ENCODE results near the gene RAMP1. TPM values are rescaled to one million over a fixed set of nuclear protein-coding genes. Genes with fewer than 3 reads are reported as not detected.

The RAMP1 gene
- total and polyA plus RNA-seq, 9 donors, result 1.8 to 62.5 (median 29.4) TPM

DNA sequence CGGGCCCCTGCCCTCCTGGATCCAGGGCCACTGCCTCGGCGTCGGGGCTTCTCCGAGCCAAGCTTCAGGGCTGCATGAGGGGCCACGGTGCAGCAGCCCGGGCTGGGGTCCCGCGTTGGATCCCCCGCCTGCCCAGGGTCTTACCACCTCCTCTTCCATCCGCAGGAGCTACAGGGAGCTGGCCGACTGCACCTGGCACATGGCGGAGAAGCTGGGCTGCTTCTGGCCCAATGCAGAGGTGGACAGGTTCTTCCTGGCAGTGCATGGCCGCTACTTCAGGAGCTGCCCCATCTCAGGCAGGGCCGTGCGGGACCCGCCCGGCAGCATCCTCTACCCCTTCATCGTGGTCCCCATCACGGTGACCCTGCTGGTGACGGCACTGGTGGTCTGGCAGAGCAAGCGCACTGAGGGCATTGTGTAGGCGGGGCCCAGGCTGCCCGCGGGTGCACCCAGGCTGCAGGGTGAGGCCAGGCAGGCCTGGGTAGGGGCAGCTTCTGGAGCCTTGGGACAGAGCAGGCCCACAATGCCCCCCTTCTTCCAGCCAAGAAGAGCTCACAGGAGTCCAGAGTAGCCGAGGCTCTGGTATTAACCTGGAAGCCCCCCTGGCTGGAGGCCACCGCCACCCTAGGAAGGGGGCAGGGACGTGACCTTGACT, 52.1 kb downstream of the RAMP1 start:
- Histone ChIP-seq H3K27ac (no peak overlapping the region), H3K4me3 (no peak overlapping the region), H3K4me1 (ENCODE audit: insufficient read depth) (no peaks in the 10 kb centered on the region), H3K27me3 (no peaks in the 10 kb centered on the region), H3K9me3 (no peaks in the 10 kb centered on the region), H3K36me3 (no peaks in the 10 kb centered on the region)
- peak in 1 of 5 donors; percentile 30 for DNase-seq
- WGBS, 3 donors, result 89 to 92% (median 91%) methylated on average over 17 to 28 of the region's 28 CpGs
- intact Hi-C loops (cut with DNase I), result no loop called here
- no peak for TF ChIP-seq EP300 (IDR thresholded peaks at IDR 0.05)
- no peak for TF ChIP-seq POLR2A (IDR thresholded peaks at IDR 0.05)

DNA sequence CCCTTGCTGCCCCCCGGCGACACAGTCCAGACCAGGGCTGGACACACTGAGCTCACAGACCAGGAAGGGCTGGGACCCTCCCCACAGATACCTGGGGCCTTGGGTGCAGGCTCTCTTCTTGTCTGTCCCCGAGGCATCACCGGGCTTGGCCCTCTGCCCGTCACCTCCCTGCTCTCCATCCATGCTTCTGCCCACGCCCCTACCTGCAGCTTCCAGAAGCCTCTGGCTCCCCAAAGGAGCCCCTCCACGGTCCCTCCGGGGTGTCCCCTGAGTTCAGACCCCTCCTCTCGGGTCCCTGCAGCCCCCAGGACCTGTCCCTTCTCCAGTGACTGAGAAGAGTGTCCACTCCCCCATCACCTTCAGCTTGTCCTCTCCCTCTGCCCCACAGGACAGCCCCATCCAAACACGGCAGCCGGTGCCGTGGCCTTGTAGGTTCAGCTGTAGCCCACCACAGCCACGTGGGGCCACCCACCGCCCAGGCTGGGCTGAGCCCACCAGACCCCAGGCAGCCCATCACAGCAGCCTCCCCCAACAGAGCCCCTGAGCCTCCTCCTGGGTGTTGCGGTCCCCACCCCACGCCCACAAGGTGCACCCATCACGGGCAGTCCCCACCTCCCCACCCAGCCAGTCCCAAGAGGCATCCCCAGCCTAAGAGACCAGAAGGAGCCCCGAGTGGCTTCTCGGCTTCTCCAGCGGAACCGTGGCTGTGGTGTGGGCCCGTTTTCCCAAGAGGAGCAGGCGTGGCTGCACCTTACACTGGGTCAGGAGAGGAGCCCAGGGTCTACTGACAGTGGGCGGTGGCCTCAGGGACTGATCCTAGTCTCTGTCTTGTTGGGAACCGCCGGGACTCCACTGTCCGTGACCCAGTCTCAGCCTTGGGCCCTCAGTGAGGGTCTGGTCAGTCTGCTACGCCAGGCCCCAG, 53.1 kb downstream of the RAMP1 start:
- intact Hi-C loops (cut with DNase I), result no loop called here
- Histone ChIP-seq H3K9me3 (no peaks in the 10 kb centered on the region), H3K27me3 (no peaks in the 10 kb centered on the region), H3K4me3 (no peak overlapping the region), H3K36me3 (no peaks in the 10 kb centered on the region), H3K27ac (no peak overlapping the region), H3K4me1 (ENCODE audit: insufficient read depth) (no peaks in the 10 kb centered on the region)
- TF ChIP-seq, protein P1, sequence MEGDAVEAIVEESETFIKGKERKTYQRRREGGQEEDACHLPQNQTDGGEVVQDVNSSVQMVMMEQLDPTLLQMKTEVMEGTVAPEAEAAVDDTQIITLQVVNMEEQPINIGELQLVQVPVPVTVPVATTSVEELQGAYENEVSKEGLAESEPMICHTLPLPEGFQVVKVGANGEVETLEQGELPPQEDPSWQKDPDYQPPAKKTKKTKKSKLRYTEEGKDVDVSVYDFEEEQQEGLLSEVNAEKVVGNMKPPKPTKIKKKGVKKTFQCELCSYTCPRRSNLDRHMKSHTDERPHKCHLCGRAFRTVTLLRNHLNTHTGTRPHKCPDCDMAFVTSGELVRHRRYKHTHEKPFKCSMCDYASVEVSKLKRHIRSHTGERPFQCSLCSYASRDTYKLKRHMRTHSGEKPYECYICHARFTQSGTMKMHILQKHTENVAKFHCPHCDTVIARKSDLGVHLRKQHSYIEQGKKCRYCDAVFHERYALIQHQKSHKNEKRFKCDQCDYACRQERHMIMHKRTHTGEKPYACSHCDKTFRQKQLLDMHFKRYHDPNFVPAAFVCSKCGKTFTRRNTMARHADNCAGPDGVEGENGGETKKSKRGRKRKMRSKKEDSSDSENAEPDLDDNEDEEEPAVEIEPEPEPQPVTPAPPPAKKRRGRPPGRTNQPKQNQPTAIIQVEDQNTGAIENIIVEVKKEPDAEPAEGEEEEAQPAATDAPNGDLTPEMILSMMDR (IDR thresholded peaks at IDR 0.05), result no peak
- no peak for TF ChIP-seq POLR2A (IDR thresholded peaks at IDR 0.05)
- no peak for TF ChIP-seq EP300 (IDR thresholded peaks at IDR 0.05)
- DNase-seq, result peak in 1 of 5 donors; percentile 30
- 91 to 95% (median 91%) methylated on average over 27 to 28 of the region's 28 CpGs for WGBS, 3 donors

DNA sequence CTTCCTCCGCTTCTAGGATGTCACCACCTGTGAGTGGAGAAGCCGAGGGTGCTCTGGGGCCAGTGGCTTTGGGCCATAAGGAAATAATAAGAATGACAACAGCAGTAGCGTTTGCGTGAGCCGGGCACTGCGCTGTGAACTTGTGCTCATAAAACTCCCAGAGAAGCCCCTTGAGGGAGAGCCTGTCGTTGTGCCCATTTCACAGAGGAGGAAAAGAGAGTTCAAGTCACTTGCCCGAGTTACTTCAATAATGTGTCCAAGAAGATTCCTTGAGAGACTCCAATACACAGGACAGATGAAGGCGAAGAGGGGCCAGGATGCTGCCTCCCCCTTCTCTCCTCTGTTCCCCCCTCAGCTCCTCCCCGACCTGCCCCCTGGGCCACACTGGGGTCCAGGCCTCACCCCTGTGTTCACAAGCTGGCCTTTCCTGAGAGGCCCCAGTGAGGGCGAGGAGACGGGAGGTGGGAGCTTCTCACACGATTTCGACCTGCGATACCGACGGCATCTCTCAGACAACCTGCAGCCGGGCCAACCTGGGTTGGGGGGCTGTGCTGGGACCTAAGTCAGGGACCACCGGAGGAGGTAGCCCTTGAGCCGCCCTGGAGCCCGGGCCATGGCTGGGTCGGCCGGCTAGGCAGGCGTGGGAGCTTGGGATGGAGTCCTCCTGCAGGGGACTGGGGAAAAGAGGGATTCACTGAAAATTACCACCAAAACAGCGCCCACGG, 53.9 kb downstream of the RAMP1 start:
- peak in 1 of 5 donors; percentile 28 for DNase-seq
- WGBS, 3 donors, result 87 to 94% (median 89%) methylated on average over 26 of the region's 26 CpGs

DNA sequence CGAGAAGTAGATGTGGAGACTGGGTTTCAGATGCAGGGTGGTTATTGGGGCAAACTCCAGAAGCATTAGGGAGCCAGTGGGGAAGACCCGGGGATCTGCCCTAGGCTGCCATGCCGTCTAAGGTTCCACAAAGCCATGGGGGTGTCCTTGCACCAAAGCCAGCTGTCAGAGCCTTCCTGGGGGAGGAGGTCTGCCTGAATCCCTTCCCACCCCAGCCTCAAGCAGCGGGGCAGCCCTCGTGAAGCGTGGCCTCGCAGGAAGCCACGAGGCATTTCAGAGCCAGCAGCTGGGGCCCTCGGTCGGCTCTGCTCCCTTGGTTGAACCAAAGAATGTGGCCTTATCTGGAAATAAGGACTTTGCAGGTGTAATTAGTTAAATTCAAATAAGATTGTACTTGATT, 56.2 kb downstream of the RAMP1 start:
- TF ChIP-seq EP300 (IDR thresholded peaks at IDR 0.05) (no peak), POLR2A (IDR thresholded peaks at IDR 0.05) (no peak)
- TF ChIP-seq, protein P1 (IDR thresholded peaks at IDR 0.05), result no peak
- DNase-seq, result peak in 1 of 5 donors; percentile 18
- Histone ChIP-seq H3K4me3 (no peak overlapping the region), H3K36me3 (no peaks in the 10 kb centered on the region), H3K9me3 (no peaks in the 10 kb centered on the region), H3K27ac (no peak overlapping the region), H3K4me1 (ENCODE audit: insufficient read depth) (peaks cover 2% of the 10 kb centered on the region), H3K27me3 (no peaks in the 10 kb centered on the region)
- WGBS, 3 donors, result 87 to 88% (median 87%) methylated on average over 9 to 10 of the region's 10 CpGs
- intact Hi-C loops (cut with DNase I), result no loop called here

More for the DNA sequence above, 53.9 kb downstream of the RAMP1 start:
- H3K9me3 ChIP-seq, result no peaks in the 10 kb centered on the region
- H3K27me3 ChIP-seq, result no peaks in the 10 kb centered on the region
- TF ChIP-seq EP300 (IDR thresholded peaks at IDR 0.05) (no peak), POLR2A (IDR thresholded peaks at IDR 0.05) (no peak)
- TF ChIP-seq, protein P1 (IDR thresholded peaks at IDR 0.05), result no peak
- no peaks in the 10 kb centered on the region for H3K36me3 ChIP-seq
- no peaks in the 10 kb centered on the region for H3K4me1 ChIP-seq (ENCODE audit: insufficient read depth)
- no peak overlapping the region for H3K4me3 ChIP-seq
- H3K27ac ChIP-seq, result no peak overlapping the region
- intact Hi-C loops (cut with DNase I), result no loop called here
